A549 (cell line): Measurements from ENCODE around the gene CTXN2. TPM values are rescaled to one million over a fixed set of nuclear protein-coding genes. Genes with fewer than 3 reads are reported as not detected.

ENCODE experiments used
- ATAC-seq, 2 experiments: fragments of 200-7000 bp in 1 of 2; fragments of >200 bp in 1 of 2; cut with Nextera tagmentation in 1 of 2; cut with Tn5 transposase in 1 of 2; 3 replicates each; pipeline versions ENCODE4 v1.8.0 to v1.9.1; 2018 to 2020; ENCODE audit warnings: mild to moderate bottlenecking in 1 of 2, moderate library complexity in 1 of 2
- CTCF ChIA-PET: fragments of 300-600 bp; sonication (Branson Sonifier 250); formaldehyde crosslinking; extraction: SDS; loops from one replicate; lab custom pipeline; 2021; ENCODE audit warnings: antibody characterized with exemption, inconsistent platforms; lab: Yijun Ruan, JAX
- POLR2A ChIA-PET: fragments of 350-600 bp; formaldehyde crosslinking; extraction: SDS; loops from one replicate; lab custom pipeline; 2021; ENCODE audit warnings: antibody characterized with exemption, inconsistent platforms; lab: Yijun Ruan, JAX
- DNase-seq, 2 experiments: peaks; one replicate each; pipeline versions ENCODE4 v3.0.0 to v3.0.0-alpha.2; 2011 to 2016; ENCODE audit warnings: low read depth in 1 of 2, low spot score in 1 of 2
- FAIRE-seq: peaks from 2 replicates; lab custom pipeline; 2011; peaks lifted over from hg19 to GRCh38; lab: Jason Lieb, UNC
- H3K27ac ChIP-seq, 2 experiments: fragments of >200 bp; sonication (Bioruptor Twin); formaldehyde crosslinking; 3 replicates each; pipeline ENCODE4 v1.5.1; 2016 to 2017
- H3K4me1 ChIP-seq: fragments of >200 bp; sonication (Bioruptor Twin); formaldehyde crosslinking; 3 replicates; pipeline ENCODE4 v1.6.1; 2016
- H3K4me2 ChIP-seq: fragments of >200 bp; sonication (Bioruptor Twin); formaldehyde crosslinking; 3 replicates; pipeline ENCODE4 v1.6.1; 2016
- H3K4me3 ChIP-seq: fragments of >200 bp; sonication (Bioruptor Twin); formaldehyde crosslinking; 3 replicates; pipeline ENCODE4 v1.5.1; 2016
- H3K9me3 ChIP-seq: fragments of >200 bp; sonication (Bioruptor Twin); formaldehyde crosslinking; 3 replicates; pipeline ENCODE4 v1.6.1; 2016
- CEBPB ChIP-seq, 2 experiments: fragments of >200 bp in 1 of 2; sonication (Bioruptor Twin) in 1 of 2; formaldehyde crosslinking in 1 of 2; IDR thresholded peaks; 2 replicates each; pipeline ENCODE4 v1.6.1; 2012 to 2016
- CHD2 ChIP-seq: fragments of 150-350 bp; IDR thresholded peaks from 2 replicates; pipeline ENCODE4 v1.6.1; 2014; ENCODE audit warnings: low read length; ENCODE audit not compliant: partially characterized antibody
- CHD4 ChIP-seq: fragments of 200-600 bp; sonication (generic); IDR thresholded peaks from 2 replicates; pipeline ENCODE4 v1.6.1; 2016; ENCODE audit warnings: antibody characterized with exemption, mild to moderate bottlenecking, borderline replicate concordance
- CTCF ChIP-seq: fragments of >200 bp; sonication (Bioruptor Twin); formaldehyde crosslinking; IDR thresholded peaks from 3 replicates; pipeline ENCODE4 v1.5.1; 2016
- E2F6 ChIP-seq: IDR thresholded peaks from 2 replicates; pipeline ENCODE4 v1.6.1; 2012; ENCODE audit warnings: low read depth, borderline replicate concordance
- ELK1 ChIP-seq: fragments of 150-350 bp; IDR thresholded peaks from 2 replicates; pipeline ENCODE4 v1.6.1; 2014; ENCODE audit warnings: low read depth, mild to moderate bottlenecking, low read length
- FOXS1 ChIP-seq: fragments of 250-450 bp; sonication (Bioruptor Pico); IDR thresholded peaks from 2 replicates; pipeline ENCODE4 v1.5.0; 2020; ENCODE audit warnings: mild to moderate bottlenecking, moderate library complexity
- GATA3 ChIP-seq: IDR thresholded peaks from 2 replicates; pipeline ENCODE4 v1.6.1; 2012; ENCODE audit warnings: borderline replicate concordance
- HMGXB4 ChIP-seq: fragments of 250-450 bp; sonication (Bioruptor Pico); IDR thresholded peaks from 2 replicates; pipeline ENCODE4 v1.5.0; 2021; ENCODE audit warnings: mild to moderate bottlenecking, moderate library complexity, borderline replicate concordance
- JUN ChIP-seq, 2 experiments: fragments of >200 bp; sonication (Bioruptor Twin); formaldehyde crosslinking; IDR thresholded peaks; 2 replicates in 1 of 2; 3 replicates in 1 of 2; pipeline ENCODE4 v1.6.1; 2016 to 2017
- KDM1A ChIP-seq: fragments of 200-600 bp; sonication (generic); IDR thresholded peaks from 2 replicates; pipeline ENCODE4 v1.6.1; 2016; ENCODE audit warnings: low read depth, mild to moderate bottlenecking
- MAFK ChIP-seq: fragments of 450-650 bp; IDR thresholded peaks from 2 replicates; pipeline ENCODE4 v1.6.1; 2014; ENCODE audit not compliant: partially characterized antibody
- NFE2L2 ChIP-seq: fragments of 150-350 bp; conservative IDR thresholded peaks from 2 replicates; pipeline ENCODE4 v1.6.1; 2014; ENCODE audit warnings: low read length
- NPAS2 ChIP-seq: fragments of 250-450 bp; sonication (Bioruptor Pico); IDR thresholded peaks from 2 replicates; pipeline ENCODE4 v1.8.0; 2022; ENCODE audit warnings: mild to moderate bottlenecking, moderate library complexity, borderline replicate concordance
- NR3C1 ChIP-seq: fragments of >200 bp; sonication (Bioruptor Twin); formaldehyde crosslinking; IDR thresholded peaks from 3 replicates; pipeline ENCODE4 v1.6.1; 2017
- PBX3 ChIP-seq: IDR thresholded peaks from 2 replicates; pipeline ENCODE4 v1.6.1; 2012
- POLR2A ChIP-seq: IDR thresholded peaks from 2 replicates; pipeline ENCODE4 v1.6.1; 2012; ENCODE audit warnings: mild to moderate bottlenecking, low read length
- RFX5 ChIP-seq: fragments of 450-650 bp; IDR thresholded peaks from 2 replicates; pipeline ENCODE4 v1.7.1; 2014; ENCODE audit warnings: antibody characterized with exemption, mild to moderate bottlenecking, moderate library complexity
- RNF2 ChIP-seq: fragments of 200-600 bp; sonication (generic); IDR thresholded peaks from 2 replicates; pipeline ENCODE4 v1.6.1; 2016; ENCODE audit warnings: low read depth, mild to moderate bottlenecking, antibody characterized with exemption, moderate library complexity, borderline replicate concordance
- SMC3 ChIP-seq: fragments of >200 bp; sonication (Bioruptor Twin); formaldehyde crosslinking; IDR thresholded peaks from 3 replicates; pipeline ENCODE4 v1.6.1; 2018; ENCODE audit warnings: inconsistent platforms
- ZFP36 ChIP-seq: fragments of 450-650 bp; IDR thresholded peaks from 2 replicates; pipeline ENCODE4 v1.6.1; 2014; ENCODE audit warnings: borderline replicate concordance; ENCODE audit not compliant: partially characterized antibody
- ZNF302 ChIP-seq: fragments of 250-450 bp; sonication (Bioruptor Pico); IDR thresholded peaks from 2 replicates; pipeline ENCODE4 v1.9.0; 2021; ENCODE audit warnings: inconsistent platforms, mild to moderate bottlenecking, moderate library complexity
- ZSCAN20 ChIP-seq: fragments of 250-450 bp; sonication (Bioruptor Pico); IDR thresholded peaks from 2 replicates; pipeline ENCODE4 v1.8.0; 2022; ENCODE audit warnings: mild to moderate bottlenecking, moderate library complexity
- WGBS: methylation state at CpG from one replicate; pipeline ENCODE4 v1.1.6; 2017; ENCODE audit errors: missing lambda C conversion rate; 5-methylcytosine and 5-hydroxymethylcytosine counted together
- polyA plus RNA-seq, 4 experiments: library from polyadenylated mRNA; depleted of rRNA in 3 of 4; stranded (reverse); fragments of >200 nt; fragmentation: RNase III in 1 of 4; extraction: RNeasy Plus Mini Kit Qiagen cat#74134 plus additional on column Dnase treatment in 1 of 4; gene quantifications; 2 replicates in 3 of 4; 3 replicates in 1 of 4; pipeline ENCODE4 v1.2.3, GENCODE V29; 2011 to 2017

The CTXN2 gene
- polyA plus RNA-seq, 2 of the 4 experiments (the other 2 are of a cell fraction), result not detected

- TF ChIP-seq MAFK (peak; percentile 52), CEBPB (IDR thresholded peaks at IDR 0.05) (no peak)
- TF ChIP-seq, all 56 proteins: peak for 1
- Histone ChIP-seq H3K4me3 (no peak overlapping the region), H3K27ac (no peak overlapping the region), H3K4me1 (no peaks in the 10 kb centered on the region), H3K9me3 (no peaks in the 10 kb centered on the region), H3K4me2 (no peak overlapping the region)
- 33% methylated on average over 2 of the region's 2 CpGs for WGBS
- FAIRE-seq (no peak), ATAC-seq (no peak), DNase-seq (no peak)
- ChIA-PET CTCF (no interaction called here), POLR2A (no interaction called here)
Measured at GRCh38 chr15:48182749-48183148, 8.7 kb upstream of the CTXN2 start.

GRCh38 chr15:48185529-48185928 lies 5.9 kb upstream of the CTXN2 start:
- H3K4me1 ChIP-seq, result no peaks in the 10 kb centered on the region
- no peak for FAIRE-seq
- H3K9me3 ChIP-seq, result no peaks in the 10 kb centered on the region
- CTCF ChIA-PET, result no interaction called here
- POLR2A ChIA-PET, result no interaction called here
- no peak for DNase-seq
- TF ChIP-seq NR3C1 (no peak), E2F6 (no peak), CTCF (no peak), PBX3 (no peak), RNF2 (no peak), CHD2 (no peak), POLR2A (no peak), FOXS1 (CRISPR knock-in tag) (no peak), NPAS2 (no peak), JUN (IDR thresholded peaks at IDR 0.05) (no peak), HMGXB4 (CRISPR knock-in tag) (no peak), SMC3 (no peak), ELK1 (no peak)
- no peak for ATAC-seq
- WGBS, result 9% methylated on average over 3 of the region's 3 CpGs
- no peak overlapping the region for H3K4me2 ChIP-seq
- H3K4me3 ChIP-seq, result no peak overlapping the region
- H3K27ac ChIP-seq, result no peak overlapping the region

- Histone ChIP-seq H3K27ac (no peak overlapping the region), H3K4me3 (no peak overlapping the region), H3K9me3 (no peaks in the 10 kb centered on the region), H3K4me2 (no peak overlapping the region), H3K4me1 (no peaks in the 10 kb centered on the region)
- TF ChIP-seq ELK1 (no peak), RFX5 (no peak), KDM1A (no peak), RNF2 (no peak), GATA3 (no peak), ZSCAN20 (no peak), ZNF302 (CRISPR knock-in tag) (no peak), CHD2 (no peak), ZFP36 (no peak), NFE2L2 (no peak), CHD4 (no peak)
- TF ChIP-seq, all 56 proteins: peak for 0
- POLR2A ChIA-PET, result no interaction called here
- ATAC-seq (no peak), FAIRE-seq (no peak), DNase-seq (no peak)
- CTCF ChIA-PET, result no interaction called here
- WGBS, result 57% methylated on average over 3 of the region's 3 CpGs
Measured at GRCh38 chr15:48186271-48186670, 5.2 kb upstream of the CTXN2 start.
